ENCODE data around the gene ZGPAT.

Gene ZGPAT

DNA sequence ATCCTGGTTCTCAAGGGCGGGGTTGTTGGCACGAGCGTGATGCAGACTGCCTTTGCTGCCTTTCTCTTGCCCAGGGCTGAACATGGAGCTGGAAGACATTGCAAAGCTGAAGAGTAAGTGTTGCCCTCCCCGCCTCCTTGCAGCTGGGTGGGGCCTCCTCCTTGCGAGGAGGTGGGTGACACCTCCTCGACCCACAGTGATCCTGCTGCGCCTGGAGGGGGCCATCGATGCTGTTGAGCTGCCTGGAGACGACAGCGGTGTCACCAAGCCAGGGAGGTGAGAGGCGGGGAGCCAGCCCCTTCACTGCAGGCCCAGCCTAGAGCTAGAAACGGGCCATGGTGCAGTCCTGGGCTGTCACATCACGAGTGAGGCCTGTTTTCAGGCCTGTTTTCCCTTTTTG lies 29.8 kb upstream of the ZGPAT start:
- no peak overlapping the region for H3K4me3 ChIP-seq
- peak overlapping the region in 2 of 21 experiments; percentile 14 to 65 for H3K27ac ChIP-seq

DNA sequence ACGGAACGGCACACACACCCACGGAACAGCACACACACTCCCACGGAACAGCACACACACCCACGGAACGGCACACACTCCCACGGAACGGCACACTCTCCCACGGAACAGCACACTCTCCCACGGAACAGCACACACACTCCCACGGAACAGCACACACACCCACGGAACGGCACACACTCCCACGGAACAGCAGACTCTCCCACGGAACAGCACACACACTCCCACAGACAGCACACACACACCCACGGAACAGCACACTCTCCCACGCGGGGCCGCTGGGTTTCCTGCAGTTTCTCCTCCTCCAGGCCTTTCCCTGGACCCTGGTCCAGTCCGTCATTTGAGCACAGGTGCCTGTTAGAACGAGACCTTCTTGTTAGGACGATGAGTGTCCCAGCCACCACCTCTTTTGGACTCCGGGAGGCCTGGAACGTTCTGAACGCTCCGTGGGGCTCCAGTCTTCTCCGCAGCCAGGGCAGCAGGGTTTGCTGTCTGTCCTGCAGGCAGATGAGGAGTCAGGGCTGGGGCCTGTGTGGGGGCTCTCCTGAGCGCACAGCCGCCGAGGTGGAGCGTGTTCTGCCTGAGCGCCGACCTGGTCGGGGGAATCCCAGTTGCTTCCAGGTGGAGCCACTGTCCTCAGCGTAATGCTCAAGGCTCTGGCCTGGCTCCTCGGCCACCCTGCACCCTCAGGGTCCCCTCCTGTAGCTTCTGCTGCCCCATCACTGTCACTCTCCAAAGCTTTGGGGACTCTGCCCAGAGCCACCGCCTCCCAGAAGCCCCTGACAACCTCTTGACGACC lies 29.0 kb upstream of the ZGPAT start:
- Histone ChIP-seq H3K27ac (no peak overlapping the region), H3K4me3 (no peak overlapping the region)

DNA sequence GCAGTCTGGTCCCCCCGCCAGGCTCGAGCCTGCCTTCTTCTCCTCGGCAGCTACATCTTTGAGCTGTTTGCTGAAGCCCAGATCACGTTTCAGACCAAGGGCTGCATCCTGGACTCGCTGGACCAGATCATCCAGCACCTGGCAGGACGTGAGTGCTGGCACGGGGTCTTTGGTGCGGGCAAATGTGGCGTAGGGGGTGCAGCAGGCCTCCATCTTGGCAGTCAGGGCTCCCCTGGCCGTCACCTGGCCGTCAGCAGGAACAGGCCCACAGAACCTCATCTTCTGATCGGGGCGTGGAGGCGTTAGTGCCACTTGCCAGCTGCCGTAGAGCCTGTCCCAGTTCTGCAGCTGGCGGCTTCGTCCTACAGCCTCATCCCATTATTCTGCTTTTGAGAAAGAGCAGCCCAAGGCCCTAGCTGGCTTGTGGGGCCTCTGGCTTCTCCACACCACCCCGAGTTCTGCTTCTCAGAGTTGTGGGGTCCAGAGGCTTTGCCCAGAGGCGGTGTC lies 28.0 kb upstream of the ZGPAT start:
- H3K27ac ChIP-seq, result peak overlapping the region in 2 of 21 experiments; percentile 10 to 72
- H3K4me3 ChIP-seq, result no peak overlapping the region

DNA sequence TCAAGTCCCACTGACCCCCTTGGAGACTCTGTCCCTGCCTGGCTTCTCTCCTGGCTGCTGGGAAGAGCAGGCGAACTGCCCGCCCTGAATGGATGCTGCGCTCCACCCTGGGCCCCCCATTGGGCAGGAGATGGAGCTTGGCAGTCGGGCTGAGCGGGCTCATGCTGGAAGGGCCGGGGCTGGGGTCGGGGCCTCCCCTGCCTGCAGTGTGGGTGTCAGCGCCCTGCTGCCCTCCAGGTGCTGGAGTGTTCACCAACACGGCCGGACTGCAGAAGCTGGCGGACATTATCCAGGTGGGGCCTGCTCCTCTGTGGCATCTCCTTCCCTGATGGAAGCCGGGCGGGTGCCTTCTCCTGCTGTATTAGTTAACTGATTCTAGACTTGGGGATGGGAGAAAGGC lies 27.4 kb upstream of the ZGPAT start:
- no peak overlapping the region for H3K4me3 ChIP-seq
- peak overlapping the region in 1 of 21 experiments; percentile 72 for H3K27ac ChIP-seq

DNA sequence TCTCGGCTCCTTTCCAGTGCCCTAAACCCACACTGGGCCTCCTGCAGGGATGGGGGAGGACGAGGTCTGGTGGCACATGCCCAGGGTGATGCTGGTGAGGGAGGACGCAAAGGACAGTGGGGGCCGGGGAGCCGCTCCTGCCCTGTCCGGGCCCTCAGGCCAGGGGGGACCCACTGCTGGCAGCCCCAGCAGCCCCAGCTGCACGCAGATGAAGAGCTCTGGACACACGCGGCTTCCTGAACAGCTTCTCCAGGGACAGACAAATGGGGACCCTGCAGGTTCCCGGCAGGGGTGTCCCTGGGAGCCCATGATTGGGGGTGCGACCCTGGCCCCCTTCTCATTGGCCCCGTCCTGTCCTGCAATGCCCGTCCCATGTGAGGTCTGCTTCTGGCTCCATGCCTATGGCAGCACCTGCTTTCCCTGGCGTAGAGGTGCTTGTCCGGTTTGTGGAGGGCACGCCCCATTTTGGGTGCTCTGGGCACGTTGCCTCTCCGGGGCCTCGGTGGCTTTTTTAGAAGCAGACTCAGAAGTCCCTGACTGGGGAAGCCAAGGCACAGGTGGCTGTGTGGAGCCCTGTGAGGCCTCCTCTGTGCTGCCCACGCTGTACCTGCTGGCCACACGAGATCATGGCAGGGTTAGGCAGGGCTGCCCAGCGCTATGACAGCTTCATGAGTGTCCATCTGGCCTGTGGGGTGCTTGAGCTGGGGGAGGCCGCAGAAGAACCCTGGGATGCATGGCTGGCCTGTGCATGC lies 26.8 kb upstream of the ZGPAT start:
- Histone ChIP-seq H3K4me3 (no peak overlapping the region), H3K27ac (peak overlapping the region in 10 of 21 experiments; percentile 71 to 94 (median 78))

DNA sequence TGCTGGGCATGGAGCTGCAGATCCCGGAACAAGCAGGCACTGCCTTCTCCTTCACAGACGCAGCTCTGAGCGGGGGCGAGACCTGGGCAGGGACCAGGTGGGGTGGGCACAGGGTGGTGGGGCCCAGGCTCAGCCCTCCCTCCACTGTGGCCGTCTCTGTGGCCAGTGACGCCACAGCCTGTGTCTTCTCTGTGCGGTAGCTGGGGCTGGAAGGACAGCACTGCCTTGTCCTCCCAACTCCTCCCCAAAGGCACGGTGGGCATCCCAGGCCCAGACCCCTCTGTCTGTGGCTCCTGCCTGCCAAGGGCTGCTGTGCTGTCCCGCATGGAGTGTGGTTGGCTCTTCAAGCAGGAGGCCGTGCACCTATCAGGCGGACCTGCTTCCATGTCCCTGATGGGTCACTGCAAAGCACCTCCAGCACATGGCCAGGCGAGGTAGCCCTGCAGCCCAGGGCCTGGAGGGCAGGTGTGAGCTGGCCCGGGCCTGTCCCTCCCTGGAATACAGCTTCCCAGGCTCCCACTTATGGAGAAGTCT lies 26.2 kb upstream of the ZGPAT start:
- peak overlapping the region in 20 of 21 experiments; percentile 4 to 94 (median 76) for H3K27ac ChIP-seq
- H3K4me3 ChIP-seq, result no peak overlapping the region

DNA sequence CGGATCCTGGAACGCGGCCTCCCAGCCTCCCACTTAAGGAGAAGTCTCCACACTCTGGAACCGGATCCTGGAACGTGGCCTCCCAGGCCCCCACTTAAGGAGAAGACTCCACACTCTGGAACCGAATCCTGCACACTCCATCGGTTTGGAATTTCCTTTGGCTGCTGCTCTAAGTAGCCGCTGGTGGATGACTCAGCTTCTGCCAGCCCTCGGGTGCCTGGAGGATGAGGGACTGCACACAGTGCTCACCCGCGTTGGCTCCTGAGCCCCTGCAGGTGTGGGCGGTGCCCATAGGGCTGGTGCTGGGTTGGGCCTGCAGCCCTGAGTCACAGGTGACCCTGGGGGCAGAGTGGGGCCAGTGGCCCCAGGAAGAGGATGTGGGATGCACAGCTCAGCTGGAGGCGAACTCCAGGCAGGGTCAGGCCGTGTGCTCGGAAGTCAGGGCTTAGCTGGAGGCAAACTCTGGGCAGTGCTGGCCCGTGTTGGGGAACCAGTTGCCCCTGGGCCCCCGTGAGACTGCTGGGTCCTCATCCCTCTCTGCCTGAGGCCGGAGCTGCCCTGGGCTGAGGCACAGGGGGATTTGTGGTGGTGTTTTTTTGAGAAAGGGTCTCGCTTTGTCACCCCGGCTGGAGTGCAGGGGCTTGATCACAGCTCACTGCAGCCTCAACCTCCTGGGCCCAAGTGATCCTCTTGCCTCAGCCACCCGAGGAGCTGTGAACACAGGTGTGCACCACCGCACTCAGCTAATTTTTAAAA lies 25.3 kb upstream of the ZGPAT start:
- H3K27ac ChIP-seq, result peak overlapping the region; percentile 23 to 94 (median 77)

DNA sequence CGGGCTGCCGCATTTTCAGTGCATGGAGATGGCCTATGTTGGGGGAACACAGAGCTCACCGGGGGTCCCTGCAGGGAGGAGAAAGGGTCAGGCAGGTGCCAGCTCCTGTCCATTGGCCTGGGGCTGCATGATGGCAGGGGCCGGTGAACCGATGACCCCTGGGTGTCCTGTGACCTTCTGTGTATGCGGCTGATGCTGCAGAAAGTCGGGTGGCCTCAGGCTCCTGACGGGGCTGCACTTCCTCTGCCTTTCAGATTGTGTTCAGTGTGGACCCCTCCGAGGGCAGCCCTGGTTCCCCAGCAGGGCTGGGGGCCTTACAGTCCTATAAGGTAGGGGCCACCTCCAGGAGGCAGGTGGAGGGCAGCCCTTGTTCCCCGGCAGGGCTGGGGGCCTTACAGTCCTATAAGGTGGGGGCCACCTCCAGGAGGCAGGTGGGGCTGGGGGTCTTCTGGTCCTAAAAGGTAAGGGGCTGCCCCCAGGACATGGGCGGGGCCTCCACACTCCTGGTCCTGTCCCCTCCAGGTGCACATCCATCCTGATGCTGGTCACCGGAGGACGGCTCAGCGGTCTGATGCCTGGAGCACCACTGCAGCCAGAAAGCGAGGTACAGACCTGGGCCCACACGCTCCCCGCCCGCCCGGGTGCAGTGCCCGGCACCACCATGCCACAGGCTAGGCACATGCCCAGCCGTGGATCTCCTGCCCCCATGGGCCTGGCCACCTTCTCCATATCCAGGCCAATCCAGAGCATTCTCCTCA lies 22.4 kb upstream of the ZGPAT start:
- no peak overlapping the region for H3K4me3 ChIP-seq

More for the DNA sequence above, 25.3 kb upstream of the ZGPAT start:
- H3K4me3 ChIP-seq, result no peak overlapping the region

DNA sequence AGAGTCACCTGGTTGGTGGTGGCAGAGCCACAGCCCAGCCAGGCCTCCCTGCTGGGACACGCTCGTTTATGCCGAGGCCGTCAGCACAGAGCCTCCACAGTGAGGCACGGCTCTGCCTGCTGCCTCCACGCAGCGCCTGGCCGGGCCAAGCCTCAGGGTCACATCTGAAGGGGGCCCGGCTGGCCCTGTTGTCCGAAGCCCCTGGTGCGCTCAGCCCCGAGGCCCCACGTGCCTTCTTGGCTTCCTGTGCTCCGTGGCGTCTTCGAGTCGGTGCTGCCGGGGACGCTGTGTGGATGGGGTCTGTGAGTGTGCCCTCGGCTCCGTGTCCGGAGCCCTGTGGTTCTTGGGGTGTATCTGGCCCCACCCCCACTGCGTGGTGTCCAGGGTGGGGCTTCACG lies 21.7 kb upstream of the ZGPAT start:
- no peak overlapping the region for H3K4me3 ChIP-seq
- peak overlapping the region; percentile 29 to 95 (median 82) for H3K27ac ChIP-seq

More for the DNA sequence above, 22.4 kb upstream of the ZGPAT start:
- peak overlapping the region in 20 of 21 experiments; percentile 29 to 95 (median 83) for H3K27ac ChIP-seq

DNA sequence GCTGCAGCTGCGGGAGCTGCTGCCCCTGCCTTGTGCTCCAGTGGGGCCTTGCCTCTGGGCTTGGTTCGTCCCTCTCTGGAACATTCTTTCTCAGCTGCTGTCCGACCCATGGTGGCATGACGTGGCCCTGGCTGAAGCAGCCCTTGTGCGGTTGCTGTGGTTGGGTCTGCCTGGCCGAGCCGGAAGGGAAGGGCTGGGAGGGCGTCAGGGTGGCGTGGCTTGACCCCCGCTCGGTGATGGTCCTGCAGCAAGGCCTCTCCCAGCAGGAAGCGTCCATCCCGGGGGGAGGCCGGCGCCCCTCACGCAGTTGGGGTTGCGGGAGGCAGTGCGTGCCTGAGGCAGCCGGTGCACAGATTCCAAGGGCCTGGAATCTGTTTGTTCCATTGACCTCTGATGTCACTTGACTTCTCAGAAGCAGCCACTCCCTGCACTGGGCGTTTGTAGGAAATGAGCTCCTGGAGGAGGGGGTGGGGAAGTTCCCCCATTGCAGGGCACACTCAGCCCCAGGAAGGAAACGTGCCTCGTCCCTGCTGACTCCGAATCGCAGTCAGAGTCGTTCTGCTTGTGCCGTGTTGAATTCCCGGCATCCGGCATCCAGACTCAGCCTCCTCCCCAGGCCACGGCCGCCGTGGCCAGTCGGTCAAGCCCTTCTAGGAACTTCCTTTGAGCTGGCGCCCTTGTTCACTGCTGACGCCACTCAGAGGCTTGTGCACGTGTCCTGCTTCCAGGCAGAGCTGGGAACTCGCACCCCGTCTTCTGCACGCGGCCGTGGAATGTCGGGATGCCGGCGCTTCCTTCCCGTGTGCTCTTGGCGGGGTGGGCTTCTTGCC lies 21.1 kb upstream of the ZGPAT start:
- H3K27ac ChIP-seq, result peak overlapping the region; percentile 29 to 95 (median 82)
- no peak overlapping the region for H3K4me3 ChIP-seq

DNA sequence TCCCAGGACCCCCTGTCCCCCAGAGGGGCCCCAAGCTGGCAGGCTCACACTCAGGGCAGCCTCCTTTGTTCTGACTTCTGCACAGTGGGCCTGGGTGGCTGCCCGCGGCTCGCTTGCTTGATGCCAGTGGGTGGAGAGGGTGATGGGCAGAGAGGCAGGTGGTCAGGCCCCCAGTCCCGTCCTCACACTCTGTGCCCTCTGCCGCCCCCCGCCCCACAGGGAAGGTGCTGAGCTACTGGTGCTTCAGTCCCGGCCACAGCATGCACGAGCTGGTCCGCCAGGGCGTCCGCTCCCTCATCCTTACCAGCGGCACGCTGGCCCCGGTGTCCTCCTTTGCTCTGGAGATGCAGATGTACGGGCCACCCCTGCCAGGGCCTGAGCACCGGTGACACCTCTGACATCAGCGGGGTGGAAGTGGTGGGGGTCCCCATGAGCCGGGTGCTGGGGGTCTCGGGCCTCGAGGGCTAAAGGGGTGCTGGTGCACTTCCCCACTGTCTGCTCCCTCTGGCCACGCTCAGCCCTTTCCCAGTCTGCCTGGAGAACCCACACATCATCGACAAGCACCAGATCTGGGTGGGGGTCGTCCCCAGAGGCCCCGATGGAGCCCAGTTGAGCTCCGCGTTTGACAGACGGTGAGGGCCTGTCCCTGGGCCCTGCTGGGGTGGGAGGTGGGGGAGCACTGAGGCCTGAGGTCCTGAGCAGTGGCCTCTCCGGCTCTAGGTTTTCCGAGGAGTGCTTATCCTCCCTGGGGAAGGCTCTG lies 20.2 kb upstream of the ZGPAT start:
- Histone ChIP-seq H3K4me3 (no peak overlapping the region), H3K27ac (peak overlapping the region; percentile 23 to 95 (median 82))

DNA sequence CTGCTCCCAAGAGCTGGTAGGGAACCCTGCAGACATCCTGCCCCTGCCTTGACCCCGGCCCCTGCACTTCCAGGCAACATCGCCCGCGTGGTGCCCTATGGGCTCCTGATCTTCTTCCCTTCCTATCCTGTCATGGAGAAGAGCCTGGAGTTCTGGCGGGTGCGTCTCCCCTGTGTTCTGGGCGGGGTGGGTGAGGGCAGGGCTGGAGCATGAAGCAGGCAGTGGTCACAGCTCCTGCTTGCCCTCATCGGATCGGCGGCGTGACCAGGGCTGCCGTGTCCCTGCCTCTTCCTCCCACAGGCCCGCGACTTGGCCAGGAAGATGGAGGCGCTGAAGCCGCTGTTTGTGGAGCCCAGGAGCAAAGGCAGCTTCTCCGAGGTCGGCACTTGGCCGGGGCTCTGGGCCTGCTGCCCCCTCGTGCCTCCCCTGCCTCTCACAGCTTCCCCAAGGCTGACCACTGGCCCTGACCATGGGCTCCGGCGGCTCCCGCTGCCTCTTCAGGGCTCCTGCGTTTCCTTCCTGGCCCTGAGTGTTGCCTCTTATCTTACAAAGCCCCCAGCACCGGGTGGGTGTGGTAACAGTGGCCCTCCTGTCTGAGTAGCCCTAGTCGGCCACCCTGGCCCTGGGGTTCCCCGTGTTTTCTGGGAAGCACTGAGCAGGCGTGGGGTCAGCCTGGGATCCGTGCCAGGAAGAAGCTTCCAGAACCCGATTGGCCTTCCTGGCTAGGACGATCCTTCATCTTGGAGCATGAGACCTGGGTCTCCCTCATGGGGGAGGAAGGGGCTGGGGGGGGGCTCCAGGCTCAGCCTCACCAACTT lies 19.4 kb upstream of the ZGPAT start:
- no peak overlapping the region for H3K4me3 ChIP-seq
- peak overlapping the region in 17 of 21 experiments; percentile 16 to 95 (median 84) for H3K27ac ChIP-seq

DNA sequence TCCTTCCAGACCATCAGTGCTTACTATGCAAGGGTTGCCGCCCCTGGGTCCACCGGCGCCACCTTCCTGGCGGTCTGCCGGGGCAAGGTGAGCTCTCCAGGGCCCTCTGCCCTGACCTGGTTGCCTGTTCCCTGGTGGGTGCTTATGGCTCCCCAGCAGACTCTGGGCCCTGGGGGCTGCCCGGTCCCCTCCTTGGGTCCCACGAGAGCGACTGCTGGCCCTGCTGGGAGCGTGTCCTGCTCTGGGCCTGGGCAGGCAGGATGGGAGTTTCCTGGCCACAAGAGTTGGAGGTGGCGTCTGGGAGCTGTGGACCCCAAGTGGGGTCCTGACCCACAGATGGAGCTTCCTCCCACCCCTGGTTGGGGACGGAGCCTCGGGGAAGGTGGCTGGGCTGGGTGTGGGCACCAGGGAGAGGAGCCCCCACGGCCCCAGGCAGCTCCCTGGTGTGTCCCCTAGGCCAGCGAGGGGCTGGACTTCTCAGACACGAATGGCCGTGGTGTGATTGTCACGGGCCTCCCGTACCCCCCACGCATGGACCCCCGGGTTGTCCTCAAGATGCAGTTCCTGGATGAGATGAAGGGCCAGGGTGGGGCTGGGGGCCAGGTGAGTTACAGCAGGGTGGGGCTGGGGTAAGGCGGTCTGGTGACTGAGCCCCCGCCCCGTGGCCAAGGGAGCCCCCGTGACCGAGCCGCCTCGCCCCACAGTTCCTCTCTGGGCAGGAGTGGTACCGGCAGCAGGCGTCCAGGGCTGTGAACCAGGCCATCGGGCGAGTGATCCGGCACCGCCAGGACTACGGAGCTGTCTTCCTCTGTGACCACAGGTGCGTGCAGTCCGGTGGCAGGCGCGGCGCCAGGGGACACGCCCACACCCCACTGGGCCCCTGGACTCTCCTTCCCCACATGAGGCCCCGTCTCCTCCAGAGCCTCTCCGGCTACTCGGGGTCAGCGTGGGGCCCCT lies 18.5 kb upstream of the ZGPAT start:
- no peak overlapping the region for H3K4me3 ChIP-seq
- H3K27ac ChIP-seq, result peak overlapping the region in 13 of 21 experiments; percentile 10 to 95 (median 82)

DNA sequence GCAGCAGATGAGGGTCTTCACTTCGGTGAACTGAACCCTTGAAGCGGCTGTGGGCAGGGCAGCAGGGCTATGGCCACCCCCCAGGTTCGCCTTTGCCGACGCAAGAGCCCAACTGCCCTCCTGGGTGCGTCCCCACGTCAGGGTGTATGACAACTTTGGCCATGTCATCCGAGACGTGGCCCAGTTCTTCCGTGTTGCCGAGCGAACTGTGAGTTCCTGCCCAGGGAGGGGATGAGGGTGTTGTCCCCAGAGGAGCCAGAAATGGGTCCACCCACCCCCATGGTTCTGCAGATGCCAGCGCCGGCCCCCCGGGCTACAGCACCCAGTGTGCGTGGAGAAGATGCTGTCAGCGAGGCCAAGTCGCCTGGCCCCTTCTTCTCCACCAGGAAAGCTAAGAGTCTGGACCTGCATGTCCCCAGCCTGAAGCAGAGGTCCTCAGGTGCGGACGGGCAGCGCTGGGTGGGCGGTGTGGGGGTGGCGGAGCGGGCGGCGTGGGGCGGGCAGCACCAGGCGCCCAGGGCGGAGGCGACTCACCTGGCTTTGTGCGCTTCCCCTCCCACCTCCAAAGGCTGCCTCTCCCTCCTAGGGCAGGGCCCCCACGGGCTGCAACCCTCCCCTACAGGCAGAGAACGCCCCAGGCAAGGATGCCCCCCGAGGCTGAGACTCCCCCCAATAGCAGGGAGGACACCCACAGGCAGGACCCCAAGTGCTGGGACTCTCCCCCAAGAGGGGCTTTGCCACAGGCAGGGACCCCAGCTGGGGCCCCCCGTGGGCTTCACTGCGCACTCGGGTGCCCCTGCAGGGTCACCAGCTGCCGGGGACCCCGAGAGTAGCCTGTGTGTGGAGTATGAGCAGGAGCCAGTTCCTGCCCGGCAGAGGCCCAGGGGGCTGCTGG lies 17.6 kb upstream of the ZGPAT start:
- Histone ChIP-seq H3K27ac (peak overlapping the region in 8 of 21 experiments; percentile 41 to 95 (median 85)), H3K4me3 (no peak overlapping the region)

All from skin epidermis (tissue), 12 donors.